Measurements from ENCODE around the gene SH2D3A.

The SH2D3A gene

GRCh38 chr19:6811378-6811777 is 44.1 kb upstream of the SH2D3A start:
- no peak overlapping the region for H2AFZ ChIP-seq (ENCODE audit: low read depth)
- no peaks in the 10 kb centered on the region for H3K36me3 ChIP-seq (ENCODE audit: insufficient read depth)
- no peaks in the 10 kb centered on the region for H4K20me1 ChIP-seq (ENCODE audit: insufficient read depth)
- no peak overlapping the region for H3K9ac ChIP-seq
- no peak for TF ChIP-seq CTCF (conservative IDR thresholded peaks at IDR 0.05; ENCODE audit: low read depth, low read length)
- no peak overlapping the region for H3K4me2 ChIP-seq
- no peak overlapping the region for H3K27ac ChIP-seq
- no peaks in the 10 kb centered on the region for H3K27me3 ChIP-seq (ENCODE audit: insufficient read depth, low read depth)
- H3K79me2 ChIP-seq (ENCODE audit: insufficient read depth, low read depth), result 0 out of 2 replicates have a peak, but pooled peaks cover 3% of the 10 kb centered on the region
- no peaks in the 10 kb centered on the region for H3K4me1 ChIP-seq (ENCODE audit: low read depth, poor library complexity, severe bottlenecking)
- no peak overlapping the region for H3K4me3 ChIP-seq (IDR thresholded peaks at IDR 0.05; ENCODE audit: insufficient read depth, low read depth, low read length)

DNA sequence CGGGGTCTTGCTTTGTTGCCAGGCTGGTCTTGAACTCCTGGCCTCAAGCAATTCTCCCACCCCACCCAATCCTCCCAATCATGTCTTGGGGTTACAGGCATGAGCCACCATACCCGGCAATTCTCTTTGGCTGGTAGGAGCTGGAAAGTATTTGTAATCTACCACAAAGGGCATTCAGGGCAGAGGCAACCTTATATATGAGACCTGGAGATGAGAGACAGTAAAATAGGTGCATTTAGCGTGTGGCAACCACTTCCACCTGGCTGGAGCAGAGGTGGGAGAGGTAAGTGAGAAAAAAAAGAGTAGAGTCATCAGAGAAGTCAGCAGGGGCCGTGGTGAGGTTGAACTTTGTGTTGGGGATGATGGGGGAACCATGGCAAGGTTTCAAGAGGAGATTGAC is 42.0 kb upstream of the SH2D3A start:
- H3K36me3 ChIP-seq (ENCODE audit: insufficient read depth), result no peaks in the 10 kb centered on the region
- no peak for TF ChIP-seq CTCF (conservative IDR thresholded peaks at IDR 0.05; ENCODE audit: low read depth, low read length)
- H3K9ac ChIP-seq, result no peak overlapping the region
- H3K4me1 ChIP-seq (ENCODE audit: low read depth, poor library complexity, severe bottlenecking), result peaks cover 2% of the 10 kb centered on the region
- H3K4me2 ChIP-seq, result no peak overlapping the region
- no peaks in the 10 kb centered on the region for H3K27me3 ChIP-seq (ENCODE audit: insufficient read depth, low read depth)
- H2AFZ ChIP-seq (ENCODE audit: low read depth), result no peak overlapping the region
- H3K4me3 ChIP-seq (IDR thresholded peaks at IDR 0.05; ENCODE audit: insufficient read depth, low read depth, low read length), result no peak overlapping the region
- no peak overlapping the region for H3K27ac ChIP-seq
- H4K20me1 ChIP-seq (ENCODE audit: insufficient read depth), result no peaks in the 10 kb centered on the region
- H3K79me2 ChIP-seq (ENCODE audit: insufficient read depth, low read depth), result peaks cover 10% of the 10 kb centered on the region; the same call in 1 of the 2 replicates

- no peak for TF ChIP-seq CTCF (conservative IDR thresholded peaks at IDR 0.05; ENCODE audit: low read depth, low read length)
- Histone ChIP-seq H2AFZ (ENCODE audit: low read depth) (no peak overlapping the region), H3K9ac (no peak overlapping the region), H3K36me3 (ENCODE audit: insufficient read depth) (no peaks in the 10 kb centered on the region), H3K4me2 (no peak overlapping the region), H3K27ac (no peak overlapping the region), H3K4me1 (ENCODE audit: low read depth, poor library complexity, severe bottlenecking) (peaks cover 9% of the 10 kb centered on the region), H3K27me3 (ENCODE audit: insufficient read depth, low read depth) (no peaks in the 10 kb centered on the region), H3K79me2 (ENCODE audit: insufficient read depth, low read depth) (peaks cover 16% of the 10 kb centered on the region; the same call in 1 of the 2 replicates), H3K4me3 (IDR thresholded peaks at IDR 0.05; ENCODE audit: insufficient read depth, low read depth, low read length) (no peak overlapping the region), H4K20me1 (ENCODE audit: insufficient read depth) (no peaks in the 10 kb centered on the region)
Observed at GRCh38 chr19:6808494-6808893, 41.3 kb upstream of the SH2D3A start.

DNA sequence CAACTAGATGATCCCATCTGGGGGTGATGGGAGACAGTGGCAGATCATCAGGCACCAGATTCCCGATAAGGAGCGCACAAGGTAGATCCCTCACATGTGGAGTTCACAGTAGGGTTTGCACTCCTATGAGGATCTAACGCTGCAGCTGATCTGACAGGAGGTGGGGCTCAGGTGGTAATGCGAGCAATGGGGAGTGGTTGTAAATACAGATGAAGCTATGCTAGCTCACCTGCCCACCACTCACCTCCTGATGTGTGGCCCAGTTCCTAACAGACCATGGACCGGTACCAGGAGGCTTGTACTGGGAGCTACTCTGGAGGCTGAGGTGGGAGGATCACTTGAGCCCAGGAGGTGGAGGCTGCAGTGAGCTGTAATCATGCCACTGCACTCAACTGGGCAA is 40.1 kb upstream of the SH2D3A start:
- Histone ChIP-seq H3K36me3 (ENCODE audit: insufficient read depth) (no peaks in the 10 kb centered on the region), H3K9ac (no peak overlapping the region), H3K79me2 (ENCODE audit: insufficient read depth, low read depth) (peaks cover 22% of the 10 kb centered on the region; the same call in 1 of the 2 replicates), H3K27me3 (ENCODE audit: insufficient read depth, low read depth) (no peaks in the 10 kb centered on the region), H3K4me3 (IDR thresholded peaks at IDR 0.05; ENCODE audit: insufficient read depth, low read depth, low read length) (no peak overlapping the region), H3K27ac (no peak overlapping the region), H3K4me1 (ENCODE audit: low read depth, poor library complexity, severe bottlenecking) (peaks cover 21% of the 10 kb centered on the region), H4K20me1 (ENCODE audit: insufficient read depth) (no peaks in the 10 kb centered on the region), H3K4me2 (no peak overlapping the region), H2AFZ (ENCODE audit: low read depth) (no peak overlapping the region)
- TF ChIP-seq CTCF (conservative IDR thresholded peaks at IDR 0.05; ENCODE audit: low read depth, low read length), result no peak
